Liver (tissue), 3 donors: ENCODE data around the gene PPP1R1B.

Experiments used
- EGR1 ChIP-seq, 2 donors: IDR thresholded peaks; 2 replicates each; pipeline ENCODE4 v1.6.1; 2016 to 2018; ENCODE audit warnings: antibody characterized with exemption in 2 of 2, low read depth in 2 of 2
- FOXA1 ChIP-seq: IDR thresholded peaks from 2 replicates; pipeline ENCODE4 v1.6.1; 2016; ENCODE audit warnings: antibody characterized with exemption
- GABPA ChIP-seq, 2 donors: IDR thresholded peaks in 1 of 2; conservative IDR thresholded peaks in 1 of 2; 2 replicates each; pipeline ENCODE4 v1.6.1; 2016; ENCODE audit warnings: antibody characterized with exemption in 2 of 2, mild to moderate bottlenecking in 1 of 2, moderate library complexity in 1 of 2
- HNF4G ChIP-seq: IDR thresholded peaks from 2 replicates; pipeline ENCODE4 v1.6.1; 2016; ENCODE audit warnings: antibody characterized with exemption
- RAD21 ChIP-seq, 2 donors: IDR thresholded peaks; 2 replicates each; pipeline ENCODE4 v1.6.1; 2016; ENCODE audit warnings: antibody characterized with exemption in 2 of 2, mild to moderate bottlenecking in 2 of 2
- SP1 ChIP-seq: IDR thresholded peaks from 2 replicates; pipeline ENCODE4 v1.6.1; 2018; ENCODE audit warnings: antibody characterized with exemption, mild to moderate bottlenecking
- TAF1 ChIP-seq: conservative IDR thresholded peaks from 2 replicates; pipeline ENCODE4 v1.6.1; 2016; ENCODE audit warnings: antibody characterized with exemption, mild to moderate bottlenecking
- YY1 ChIP-seq: IDR thresholded peaks from 2 replicates; pipeline ENCODE4 v1.6.1; 2016; ENCODE audit warnings: antibody characterized with exemption, mild to moderate bottlenecking
- TF ChIP-seq, protein P1 (sequence below): fragments of 150-350 bp; IDR thresholded peaks from 2 replicates; pipeline ENCODE4 v1.5.1; 2017; ENCODE audit warnings: improper control_type of control experiment, low read depth, low read length; ENCODE audit not compliant: missing input control
- TF ChIP-seq, protein P2 (sequence below): IDR thresholded peaks from 2 replicates; pipeline ENCODE4 v1.6.1; 2016; ENCODE audit warnings: antibody characterized with exemption, mild to moderate bottlenecking
- TF ChIP-seq, protein P3 (sequence below): IDR thresholded peaks from 2 replicates; pipeline ENCODE4 v1.6.1; 2016; ENCODE audit warnings: antibody characterized with exemption
- TF ChIP-seq, protein P4 (sequence below): IDR thresholded peaks from 2 replicates; pipeline ENCODE4 v1.6.1; 2016; ENCODE audit warnings: antibody characterized with exemption
- donor health status: healthy.
- donor health status: healthy.

DNA sequence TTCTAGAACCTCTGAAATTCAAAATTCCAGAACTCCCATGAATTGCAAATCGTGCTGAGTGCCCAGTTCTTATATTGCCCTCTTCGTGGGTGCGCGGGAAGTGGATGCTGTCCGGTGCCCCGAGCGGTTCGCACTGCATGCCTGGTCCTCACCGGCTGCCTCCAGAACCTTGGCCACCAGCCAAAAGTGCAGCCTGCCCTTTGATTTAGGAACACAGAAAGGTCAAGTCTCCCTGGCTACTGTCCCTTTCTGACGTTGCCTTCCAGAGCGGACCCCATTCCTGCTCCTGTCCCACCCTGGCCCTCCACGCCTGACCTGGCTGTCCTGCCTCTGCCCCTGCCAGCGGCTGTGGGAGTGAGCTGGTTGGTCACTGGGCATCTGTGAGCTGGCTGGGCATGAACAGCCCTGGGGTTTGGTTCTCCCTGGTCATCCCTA, 28.7 kb upstream of the PPP1R1B start:
- TF ChIP-seq, protein P1, sequence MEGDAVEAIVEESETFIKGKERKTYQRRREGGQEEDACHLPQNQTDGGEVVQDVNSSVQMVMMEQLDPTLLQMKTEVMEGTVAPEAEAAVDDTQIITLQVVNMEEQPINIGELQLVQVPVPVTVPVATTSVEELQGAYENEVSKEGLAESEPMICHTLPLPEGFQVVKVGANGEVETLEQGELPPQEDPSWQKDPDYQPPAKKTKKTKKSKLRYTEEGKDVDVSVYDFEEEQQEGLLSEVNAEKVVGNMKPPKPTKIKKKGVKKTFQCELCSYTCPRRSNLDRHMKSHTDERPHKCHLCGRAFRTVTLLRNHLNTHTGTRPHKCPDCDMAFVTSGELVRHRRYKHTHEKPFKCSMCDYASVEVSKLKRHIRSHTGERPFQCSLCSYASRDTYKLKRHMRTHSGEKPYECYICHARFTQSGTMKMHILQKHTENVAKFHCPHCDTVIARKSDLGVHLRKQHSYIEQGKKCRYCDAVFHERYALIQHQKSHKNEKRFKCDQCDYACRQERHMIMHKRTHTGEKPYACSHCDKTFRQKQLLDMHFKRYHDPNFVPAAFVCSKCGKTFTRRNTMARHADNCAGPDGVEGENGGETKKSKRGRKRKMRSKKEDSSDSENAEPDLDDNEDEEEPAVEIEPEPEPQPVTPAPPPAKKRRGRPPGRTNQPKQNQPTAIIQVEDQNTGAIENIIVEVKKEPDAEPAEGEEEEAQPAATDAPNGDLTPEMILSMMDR, result no peak
- TF ChIP-seq RAD21 (IDR thresholded peaks at IDR 0.05) (no peak), YY1 (no peak), HNF4G (no peak), SP1 (no peak), FOXA1 (no peak), TAF1 (no peak), GABPA (IDR thresholded peaks at IDR 0.05 in 1 of 2, conservative IDR thresholded peaks at IDR 0.05 in 1 of 2) (no peak), EGR1 (IDR thresholded peaks at IDR 0.05; ENCODE audit: low read depth in 2 of 2) (no peak)
- TF ChIP-seq, protein P2, sequence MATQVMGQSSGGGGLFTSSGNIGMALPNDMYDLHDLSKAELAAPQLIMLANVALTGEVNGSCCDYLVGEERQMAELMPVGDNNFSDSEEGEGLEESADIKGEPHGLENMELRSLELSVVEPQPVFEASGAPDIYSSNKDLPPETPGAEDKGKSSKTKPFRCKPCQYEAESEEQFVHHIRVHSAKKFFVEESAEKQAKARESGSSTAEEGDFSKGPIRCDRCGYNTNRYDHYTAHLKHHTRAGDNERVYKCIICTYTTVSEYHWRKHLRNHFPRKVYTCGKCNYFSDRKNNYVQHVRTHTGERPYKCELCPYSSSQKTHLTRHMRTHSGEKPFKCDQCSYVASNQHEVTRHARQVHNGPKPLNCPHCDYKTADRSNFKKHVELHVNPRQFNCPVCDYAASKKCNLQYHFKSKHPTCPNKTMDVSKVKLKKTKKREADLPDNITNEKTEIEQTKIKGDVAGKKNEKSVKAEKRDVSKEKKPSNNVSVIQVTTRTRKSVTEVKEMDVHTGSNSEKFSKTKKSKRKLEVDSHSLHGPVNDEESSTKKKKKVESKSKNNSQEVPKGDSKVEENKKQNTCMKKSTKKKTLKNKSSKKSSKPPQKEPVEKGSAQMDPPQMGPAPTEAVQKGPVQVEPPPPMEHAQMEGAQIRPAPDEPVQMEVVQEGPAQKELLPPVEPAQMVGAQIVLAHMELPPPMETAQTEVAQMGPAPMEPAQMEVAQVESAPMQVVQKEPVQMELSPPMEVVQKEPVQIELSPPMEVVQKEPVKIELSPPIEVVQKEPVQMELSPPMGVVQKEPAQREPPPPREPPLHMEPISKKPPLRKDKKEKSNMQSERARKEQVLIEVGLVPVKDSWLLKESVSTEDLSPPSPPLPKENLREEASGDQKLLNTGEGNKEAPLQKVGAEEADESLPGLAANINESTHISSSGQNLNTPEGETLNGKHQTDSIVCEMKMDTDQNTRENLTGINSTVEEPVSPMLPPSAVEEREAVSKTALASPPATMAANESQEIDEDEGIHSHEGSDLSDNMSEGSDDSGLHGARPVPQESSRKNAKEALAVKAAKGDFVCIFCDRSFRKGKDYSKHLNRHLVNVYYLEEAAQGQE, result no peak
- TF ChIP-seq, protein P3, sequence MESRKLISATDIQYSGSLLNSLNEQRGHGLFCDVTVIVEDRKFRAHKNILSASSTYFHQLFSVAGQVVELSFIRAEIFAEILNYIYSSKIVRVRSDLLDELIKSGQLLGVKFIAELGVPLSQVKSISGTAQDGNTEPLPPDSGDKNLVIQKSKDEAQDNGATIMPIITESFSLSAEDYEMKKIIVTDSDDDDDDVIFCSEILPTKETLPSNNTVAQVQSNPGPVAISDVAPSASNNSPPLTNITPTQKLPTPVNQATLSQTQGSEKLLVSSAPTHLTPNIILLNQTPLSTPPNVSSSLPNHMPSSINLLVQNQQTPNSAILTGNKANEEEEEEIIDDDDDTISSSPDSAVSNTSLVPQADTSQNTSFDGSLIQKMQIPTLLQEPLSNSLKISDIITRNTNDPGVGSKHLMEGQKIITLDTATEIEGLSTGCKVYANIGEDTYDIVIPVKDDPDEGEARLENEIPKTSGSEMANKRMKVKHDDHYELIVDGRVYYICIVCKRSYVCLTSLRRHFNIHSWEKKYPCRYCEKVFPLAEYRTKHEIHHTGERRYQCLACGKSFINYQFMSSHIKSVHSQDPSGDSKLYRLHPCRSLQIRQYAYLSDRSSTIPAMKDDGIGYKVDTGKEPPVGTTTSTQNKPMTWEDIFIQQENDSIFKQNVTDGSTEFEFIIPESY, result no peak
- TF ChIP-seq, protein P4, sequence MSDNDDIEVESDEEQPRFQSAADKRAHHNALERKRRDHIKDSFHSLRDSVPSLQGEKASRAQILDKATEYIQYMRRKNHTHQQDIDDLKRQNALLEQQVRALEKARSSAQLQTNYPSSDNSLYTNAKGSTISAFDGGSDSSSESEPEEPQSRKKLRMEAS, result no peak
